Measurements from ENCODE around the gene TTYH1.
"Not testable (repeated sequence)": the region's sequence is repeated elsewhere in the genome, so short reads cannot be mapped to it uniquely, and the experiment has no call there.

DNA sequence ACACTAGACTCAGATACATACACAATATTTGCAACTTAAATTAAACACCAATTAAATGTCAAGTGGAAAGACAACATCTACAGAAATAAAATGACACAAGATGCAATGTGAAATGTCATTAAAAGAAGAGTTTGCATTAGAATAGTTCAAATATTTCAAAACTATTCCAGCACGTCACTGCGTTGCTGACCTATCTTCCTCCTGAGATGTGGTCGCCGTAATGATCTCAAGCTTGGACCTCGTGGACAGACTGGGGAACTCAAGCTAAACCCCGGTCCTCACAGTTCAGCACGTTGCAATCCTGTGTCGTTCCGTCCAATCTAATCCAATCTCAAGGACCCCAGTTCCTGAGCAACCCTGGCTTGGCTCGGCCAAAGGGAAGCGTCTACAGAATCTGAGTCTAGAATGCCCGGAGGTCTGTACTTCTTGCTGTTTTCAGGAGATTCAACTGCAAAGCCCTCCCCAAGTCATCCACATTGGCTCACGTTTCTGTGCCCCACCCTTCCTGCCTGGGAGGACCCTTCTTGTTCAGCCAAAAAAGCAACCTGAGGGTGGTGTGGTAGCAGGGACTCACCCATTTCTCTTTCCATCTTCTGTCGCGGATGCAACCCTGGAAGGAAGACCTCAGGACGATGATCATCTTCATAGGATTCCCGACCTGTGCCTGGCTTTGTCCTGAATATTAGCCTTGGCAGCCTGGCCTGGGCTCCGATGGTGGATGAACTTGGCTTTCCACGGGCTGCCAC is 45.4 kb upstream of the TTYH1 start:
- TF ChIP-seq CTCF (IDR thresholded peaks at IDR 0.05 in 4 of 5, conservative IDR thresholded peaks at IDR 0.05 in 1 of 5); POLR2A (IDR thresholded peaks at IDR 0.05): not testable (repeated sequence)
